Stimulated activated CD4-positive, alpha-beta T cell treated with anti-CD3 and anti-CD28 coated beads, Interleukin-15, amount 100 ng/mL, for 48 hours (primary cell): ENCODE measurements around the gene PSMA7.
"Not testable (repeated sequence)": the region's sequence is repeated elsewhere in the genome, so short reads cannot be mapped to it uniquely, and the experiment has no call there.

Source experiments
- DNase-seq, 2 donors: peaks; one replicate each; pipeline ENCODE4 v3.0.0-alpha.2; 2020; ENCODE audit warnings: low read depth in 2 of 2

Gene PSMA7

GRCh38 chr20:62119591-62120364 is 23.4 kb downstream of the PSMA7 start:
- no peak for DNase-seq

GRCh38 chr20:62119115-62119514 is 24.1 kb downstream of the PSMA7 start:
- no peak for DNase-seq

GRCh38 chr20:62118113-62119043 is 24.8 kb downstream of the PSMA7 start:
- DNase-seq: no peak

- peak in 1 of 2 donors; percentile 40 for DNase-seq
Observed at GRCh38 chr20:62117658-62118057, 25.5 kb downstream of the PSMA7 start.

GRCh38 chr20:62117362-62117646 is 25.9 kb downstream of the PSMA7 start:
- DNase-seq: no peak

- DNase-seq: no peak
Observed at GRCh38 chr20:62116558-62117361, 26.4 kb downstream of the PSMA7 start.

GRCh38 chr20:62115800-62116407 is 27.3 kb downstream of the PSMA7 start:
- DNase-seq: not testable (repeated sequence)

- no peak for DNase-seq
Observed at GRCh38 chr20:62114894-62115293, 28.3 kb downstream of the PSMA7 start.

- DNase-seq: no peak
Observed at GRCh38 chr20:62112368-62112767, 30.8 kb downstream of the PSMA7 start.

GRCh38 chr20:62111148-62111547 is 32.0 kb downstream of the PSMA7 start:
- DNase-seq: no peak

- no peak for DNase-seq
Observed at GRCh38 chr20:62105592-62105991, 37.6 kb downstream of the PSMA7 start.

GRCh38 chr20:62104791-62105345 is 38.3 kb downstream of the PSMA7 start:
- DNase-seq: no peak

GRCh38 chr20:62104234-62104789 is 38.9 kb downstream of the PSMA7 start:
- no peak for DNase-seq

- DNase-seq: no peak
Observed at GRCh38 chr20:62103508-62104233, 39.5 kb downstream of the PSMA7 start.

- no peak for DNase-seq
Observed at GRCh38 chr20:62101078-62101477, 42.1 kb downstream of the PSMA7 start.

GRCh38 chr20:62097881-62098407 is 45.2 kb downstream of the PSMA7 start:
- DNase-seq: no peak

GRCh38 chr20:62096421-62097380 is 46.5 kb downstream of the PSMA7 start:
- DNase-seq: no peak

- DNase-seq: no peak
Observed at GRCh38 chr20:62089393-62089792, 53.8 kb downstream of the PSMA7 start.
